Tongue (tissue), 2 donors: ENCODE data around the gene RAP1B. TPM values are rescaled to one million over a fixed set of nuclear protein-coding genes. Genes with fewer than 3 reads are reported as not detected.

ENCODE experiments used
- small RNA-seq: library from RNA; depleted of rRNA; stranded (forward); fragments of <200 nt; gene quantifications from one replicate; pipeline ENCODE3, GENCODE V24; 2014; ENCODE audit warnings: low replicate concordance
- total RNA-seq: library from RNA; depleted of rRNA; stranded (reverse); fragments of >200 nt; gene quantifications from one replicate; pipeline ENCODE4 v1.2.3, GENCODE V29; 2014

Gene RAP1B
- total RNA-seq, 1 donor from 2014 or later: 149 TPM

Small RNAs within 50 kb of the gene (small RNA-seq; reads per million reads assigned to genes)
- gene RF00017: not detected
- not detected for gene SNORA70G

Other genes starting within 250 kb of the RAP1B start
- 58.4 TPM for gene NUP107, start 76.1 kb downstream of the RAP1B start, total RNA-seq
- gene SLC35E3, start 135.3 kb downstream of the RAP1B start, total RNA-seq: 4.2 TPM
- gene MDM2, start 197.3 kb downstream of the RAP1B start, total RNA-seq: 86.6 TPM